PC-3 (cell line): Measurements from ENCODE around the gene MORN1. TPM values are rescaled to one million over a fixed set of nuclear protein-coding genes. Genes with fewer than 3 reads are reported as not detected.

Experiments used
- ATAC-seq: fragments of 200-7000 bp; cut with Tn5 transposase; 2 replicates; pipeline ENCODE4 v1.9.1; 2020; ENCODE audit warnings: mild to moderate bottlenecking, moderate library complexity
- BruUV-seq: library from RNA; stranded (reverse); fragments of 400-500 nt; replicated peaks from 2 replicates; lab custom pipeline; 2021; lab: Mats Ljungman, UMichigan
- CTCF ChIA-PET: fragments of 300-600 bp; sonication (Branson Sonifier 250); formaldehyde crosslinking; loops from one replicate; lab custom pipeline; 2022; ENCODE audit warnings: antibody characterized with exemption; lab: Charles Lee
- POLR2A ChIA-PET: fragments of 300-600 bp; sonication (Branson Sonifier 250); formaldehyde crosslinking; loops from one replicate; lab custom pipeline; 2022; ENCODE audit warnings: antibody characterized with exemption; ENCODE audit not compliant: unreplicated experiment; lab: Charles Lee
- DNase-seq: peaks from one replicate; pipeline ENCODE4 v3.0.0-alpha.2; 2015
- H2AFZ ChIP-seq: fragments of 300-600 bp; sonication (generic); 2 replicates; pipeline ENCODE4 v1.6.0; 2016; ENCODE audit warnings: antibody characterized with exemption, low read length
- H3F3A ChIP-seq: fragments of 300-600 bp; sonication (generic); one replicate; pipeline ENCODE4 v1.6.0; 2017; ENCODE audit warnings: antibody characterized with exemption, low read length, control low read depth, mild to moderate bottlenecking; ENCODE audit not compliant: unreplicated experiment
- H3K27ac ChIP-seq: fragments of 300-600 bp; sonication (generic); 2 replicates; pipeline ENCODE4 v1.5.1; 2016; ENCODE audit warnings: mild to moderate bottlenecking, low read length
- H3K27me3 ChIP-seq: fragments of 300-600 bp; sonication (generic); 2 replicates; pipeline ENCODE4 v1.6.1; 2016; ENCODE audit warnings: low read length, mixed read lengths
- H3K36me3 ChIP-seq: fragments of 300-600 bp; sonication (generic); 2 replicates; pipeline ENCODE4 v1.6.1; 2016; ENCODE audit warnings: low read depth, mixed run types, low read length, mixed read lengths
- H3K4me1 ChIP-seq: fragments of 300-600 bp; sonication (generic); 2 replicates; pipeline ENCODE4 v1.5.1; 2016; ENCODE audit warnings: low read length; ENCODE audit not compliant: insufficient read depth
- H3K4me2 ChIP-seq: fragments of 300-600 bp; sonication (generic); 2 replicates; pipeline ENCODE4 v1.6.0; 2016; ENCODE audit warnings: low read length
- H3K4me3 ChIP-seq: fragments of 300-600 bp; sonication (generic); 2 replicates; pipeline ENCODE4 v1.5.1; 2016; ENCODE audit warnings: mild to moderate bottlenecking, low read length, mixed read lengths
- H3K79me2 ChIP-seq: fragments of 300-600 bp; sonication (generic); 2 replicates; pipeline ENCODE4 v1.6.1; 2017; ENCODE audit warnings: low read length, mixed read lengths
- H3K9ac ChIP-seq: fragments of 300-600 bp; sonication (generic); 2 replicates; pipeline ENCODE4 v1.6.0; 2016; ENCODE audit warnings: mild to moderate bottlenecking, low read length
- H3K9me2 ChIP-seq: fragments of 300-600 bp; sonication (generic); replicated peaks from 2 replicates; pipeline ENCODE4 v1.6.1; 2016; ENCODE audit warnings: mixed run types, low read length, mixed read lengths
- H3K9me3 ChIP-seq: fragments of 300-600 bp; sonication (generic); 2 replicates; pipeline ENCODE4 v1.6.1; 2016; ENCODE audit warnings: low read length, mixed read lengths
- H4K20me1 ChIP-seq: fragments of 300-600 bp; sonication (generic); 2 replicates; pipeline ENCODE4 v1.6.1; 2016; ENCODE audit warnings: low read length, mixed read lengths
- EZH2 ChIP-seq: fragments of 300-600 bp; sonication (generic); IDR thresholded peaks from one replicate; pipeline ENCODE4 v1.6.1; 2017; ENCODE audit warnings: antibody characterized with exemption, mild to moderate bottlenecking, low read length; ENCODE audit not compliant: unreplicated experiment
- EZH2phosphoT487 ChIP-seq: fragments of 300-600 bp; sonication (generic); IDR thresholded peaks from 2 replicates; pipeline ENCODE4 v1.6.1; 2018; ENCODE audit warnings: mild to moderate bottlenecking, antibody characterized with exemption, low read length, borderline replicate concordance
- intact Hi-C: fragments of 100-400 bp; cut with micrococcal nuclease; formaldehyde crosslinking; loops from 2 replicates; pipeline ENCODE4 v1.9.0; 2023
- total RNA-seq: library from RNA; depleted of rRNA; stranded (reverse); fragments of >200 nt; gene quantifications from 2 replicates; pipeline ENCODE4 v1.2.3, GENCODE V29; 2014
- TF ChIP-seq, protein P1 (sequence below): fragments of 300-600 bp; sonication (generic); conservative IDR thresholded peaks from 2 replicates; pipeline ENCODE4 v1.5.1; 2017; ENCODE audit warnings: antibody characterized with exemption, low read depth, mild to moderate bottlenecking, low read length

Gene MORN1
- total RNA-seq, 1 experiment from 2014 or later: 11.2 TPM

DNA sequence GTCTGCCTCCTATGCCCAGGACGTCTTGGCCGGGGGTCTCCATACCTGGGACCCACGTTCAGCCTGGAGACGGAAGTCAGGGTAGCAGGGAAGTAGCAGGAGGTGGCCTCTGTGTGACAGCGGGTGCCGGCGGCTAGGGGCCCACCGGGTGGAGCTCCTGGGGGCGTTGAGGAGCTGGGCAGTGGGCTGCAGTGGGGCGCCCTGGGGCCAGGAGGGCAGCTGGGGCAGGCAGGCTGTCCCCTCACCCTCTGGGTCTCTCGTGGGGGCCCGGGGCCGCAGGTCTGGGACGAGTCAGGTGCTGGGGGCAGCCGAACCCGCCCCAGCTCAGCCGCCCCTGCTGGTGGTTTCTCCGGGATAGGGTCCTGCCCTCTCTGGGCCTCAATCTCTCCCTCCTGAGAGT lies 35.7 kb upstream of the MORN1 start:
- ATAC-seq (no peak), DNase-seq (no peak)
- ChIA-PET CTCF (no interaction called here), POLR2A (no interaction called here)
- H3K36me3 ChIP-seq: no peaks in the 10 kb centered on the region
- no peaks in the 10 kb centered on the region for H3K79me2 ChIP-seq
- no peaks in the 10 kb centered on the region for H3K9me2 ChIP-seq
- no peaks in the 10 kb centered on the region for H3K9me3 ChIP-seq
- TF ChIP-seq EZH2 (no peak), EZH2phosphoT487 (no peak)
- TF ChIP-seq, protein P1, sequence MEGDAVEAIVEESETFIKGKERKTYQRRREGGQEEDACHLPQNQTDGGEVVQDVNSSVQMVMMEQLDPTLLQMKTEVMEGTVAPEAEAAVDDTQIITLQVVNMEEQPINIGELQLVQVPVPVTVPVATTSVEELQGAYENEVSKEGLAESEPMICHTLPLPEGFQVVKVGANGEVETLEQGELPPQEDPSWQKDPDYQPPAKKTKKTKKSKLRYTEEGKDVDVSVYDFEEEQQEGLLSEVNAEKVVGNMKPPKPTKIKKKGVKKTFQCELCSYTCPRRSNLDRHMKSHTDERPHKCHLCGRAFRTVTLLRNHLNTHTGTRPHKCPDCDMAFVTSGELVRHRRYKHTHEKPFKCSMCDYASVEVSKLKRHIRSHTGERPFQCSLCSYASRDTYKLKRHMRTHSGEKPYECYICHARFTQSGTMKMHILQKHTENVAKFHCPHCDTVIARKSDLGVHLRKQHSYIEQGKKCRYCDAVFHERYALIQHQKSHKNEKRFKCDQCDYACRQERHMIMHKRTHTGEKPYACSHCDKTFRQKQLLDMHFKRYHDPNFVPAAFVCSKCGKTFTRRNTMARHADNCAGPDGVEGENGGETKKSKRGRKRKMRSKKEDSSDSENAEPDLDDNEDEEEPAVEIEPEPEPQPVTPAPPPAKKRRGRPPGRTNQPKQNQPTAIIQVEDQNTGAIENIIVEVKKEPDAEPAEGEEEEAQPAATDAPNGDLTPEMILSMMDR: no peak
- H3K4me3 ChIP-seq: no peak overlapping the region
- no peaks in the 10 kb centered on the region for H3K27me3 ChIP-seq
- intact Hi-C loops: no loop called here
- no peak overlapping the region for H3K9ac ChIP-seq
- no peak overlapping the region for H3K4me2 ChIP-seq
- no peak overlapping the region for H2AFZ ChIP-seq
- no TSS peak for BruUV-seq
- H3K27ac ChIP-seq: no peak overlapping the region
- H4K20me1 ChIP-seq: no peaks in the 10 kb centered on the region
- no peaks in the 10 kb centered on the region for H3K4me1 ChIP-seq
- H3F3A ChIP-seq: no peaks in the 10 kb centered on the region

DNA sequence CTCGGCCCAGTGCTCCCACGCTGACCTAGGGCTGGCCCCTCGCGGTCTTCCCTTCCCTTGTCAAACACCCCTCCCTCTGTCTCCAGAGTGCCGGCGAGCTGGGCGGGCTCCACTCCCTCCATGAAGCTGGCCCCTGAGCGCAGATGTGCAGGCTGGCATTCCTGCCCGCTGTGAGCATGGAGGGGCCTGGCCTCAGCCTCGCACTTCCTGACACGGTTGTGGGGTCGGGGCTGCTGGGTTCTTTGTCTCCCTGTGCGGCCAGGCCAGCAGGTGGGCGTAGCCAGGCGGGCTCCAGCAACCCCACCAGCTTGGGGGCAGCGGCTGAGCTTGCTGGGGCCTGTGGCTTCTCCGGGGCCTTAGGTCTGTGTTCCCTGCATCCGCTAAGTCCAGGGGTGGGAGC lies 35.2 kb upstream of the MORN1 start:
- Histone ChIP-seq H3K4me1 (no peaks in the 10 kb centered on the region), H3F3A (no peaks in the 10 kb centered on the region), H4K20me1 (no peaks in the 10 kb centered on the region), H2AFZ (no peak overlapping the region), H3K36me3 (no peaks in the 10 kb centered on the region), H3K4me3 (no peak overlapping the region), H3K27me3 (no peaks in the 10 kb centered on the region), H3K27ac (no peak overlapping the region), H3K9me3 (no peaks in the 10 kb centered on the region), H3K9ac (no peak overlapping the region), H3K4me2 (no peak overlapping the region), H3K79me2 (no peaks in the 10 kb centered on the region), H3K9me2 (no peaks in the 10 kb centered on the region)
- ChIA-PET POLR2A (no interaction called here), CTCF (no interaction called here)
- ATAC-seq (no peak), DNase-seq (no peak)
- BruUV-seq: no TSS peak
- intact Hi-C loops: no loop called here
- TF ChIP-seq, protein P1: no peak
- TF ChIP-seq EZH2phosphoT487 (no peak), EZH2 (no peak)

DNA sequence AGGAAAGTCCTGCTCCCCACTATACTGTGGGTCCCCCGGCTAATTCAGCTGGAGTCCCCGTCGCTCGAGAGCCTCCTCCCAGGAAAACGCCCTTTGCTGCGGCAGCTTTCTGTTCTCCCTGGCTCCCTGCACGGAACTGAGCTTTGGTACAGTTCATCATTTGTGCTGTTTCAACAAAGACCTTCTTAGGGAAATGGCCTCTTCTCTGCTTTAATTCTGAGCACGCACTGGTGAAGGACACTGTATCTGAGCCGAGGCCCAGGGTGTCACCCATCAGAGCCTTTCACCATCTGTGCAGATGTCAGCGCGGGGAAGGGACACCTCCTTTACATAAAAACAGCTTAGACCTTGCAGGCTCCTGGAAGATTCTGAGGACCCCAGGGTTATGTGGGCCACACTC lies 34.5 kb upstream of the MORN1 start:
- intact Hi-C loops: no loop called here
- CTCF ChIA-PET: no interaction called here
- H3K9me2 ChIP-seq: no peaks in the 10 kb centered on the region
- no peaks in the 10 kb centered on the region for H3K36me3 ChIP-seq
- no peak overlapping the region for H3K4me2 ChIP-seq
- H3K4me1 ChIP-seq: no peaks in the 10 kb centered on the region
- no peak overlapping the region for H2AFZ ChIP-seq
- H3K27me3 ChIP-seq: no peaks in the 10 kb centered on the region
- no peak overlapping the region for H3K4me3 ChIP-seq
- no peaks in the 10 kb centered on the region for H3F3A ChIP-seq
- H3K9me3 ChIP-seq: no peaks in the 10 kb centered on the region
- DNase-seq (no peak), ATAC-seq (no peak)
- no peaks in the 10 kb centered on the region for H3K79me2 ChIP-seq
- no peak overlapping the region for H3K9ac ChIP-seq
- TF ChIP-seq EZH2phosphoT487 (no peak), EZH2 (no peak)
- TF ChIP-seq, protein P1: no peak
- POLR2A ChIA-PET: no interaction called here
- no TSS peak for BruUV-seq
- H3K27ac ChIP-seq: no peak overlapping the region
- H4K20me1 ChIP-seq: no peaks in the 10 kb centered on the region
